ENCODE results near the gene SIRT6. TPM values are rescaled to one million over a fixed set of nuclear protein-coding genes. Genes with fewer than 3 reads are reported as not detected.

The SIRT6 gene
- total and polyA plus RNA-seq, 9 of the 15 experiments (the other 6 are each of a cell fraction or from before 2014, with no cell fraction given), result 1.4 to 41.1 (median 10.2) TPM

GRCh38 chr19:4172861-4173473 is 9.4 kb downstream of the SIRT6 start (continued):
- TF ChIP-seq ELK1 (CRISPR knock-in tag; IDR thresholded peaks at IDR 0.05) (no peak), XRCC3 (IDR thresholded peaks at IDR 0.05) (no peak), MGA (IDR thresholded peaks at IDR 0.05) (no peak), BDP1 (IDR thresholded peaks at IDR 0.05; ENCODE audit: insufficient read depth, insufficient read length) (no peak), ZNF175 (CRISPR knock-in tag; IDR thresholded peaks at IDR 0.05; ENCODE audit: low read depth) (no peak), SIN3A (IDR thresholded peaks at IDR 0.05; ENCODE audit: borderline replicate concordance in 2 of 2, control insufficient read depth in 1 of 2, low read depth in 2 of 2, low read length in 2 of 2) (peak; percentile 70 to 90; a peak in 3 of 4 replicates), ZNF511 (CRISPR knock-in tag; IDR thresholded peaks at IDR 0.05) (peak; percentile 96), NR2C2 (CRISPR knock-in tag; IDR thresholded peaks at IDR 0.05) (peak; percentile 55; the same call in 1 of the 2 replicates), NR2C2 (tag; IDR thresholded peaks at IDR 0.05) (no peak), ZFP91 (CRISPR knock-in tag; IDR thresholded peaks at IDR 0.05) (no peak), SLC30A9 (CRISPR knock-in tag; IDR thresholded peaks at IDR 0.05) (no peak)

Measured in K562 (cell line).